Tibial nerve (tissue), 3 donors: Measurements from ENCODE around the gene SLC4A3.

Experiments
- POLR2A ChIP-seq, 2 donors: fragments of 450-650 bp; IDR thresholded peaks; one replicate each; pipeline ENCODE4 v1.6.1; 2017; ENCODE audit warnings: antibody characterized with exemption in 2 of 2, mild to moderate bottlenecking in 2 of 2, moderate library complexity in 2 of 2
- TF ChIP-seq, protein P1 (sequence below), 5 experiments: fragments of 200-600 bp in 3 of 5; fragments of 450-650 bp in 2 of 5; sonication (generic) in 3 of 5; IDR thresholded peaks; one replicate each; pipeline ENCODE4 v1.5.1; 2016 to 2019; ENCODE audit warnings: antibody characterized with exemption in 5 of 5, mild to moderate bottlenecking in 3 of 5, moderate library complexity in 2 of 5

DNA sequence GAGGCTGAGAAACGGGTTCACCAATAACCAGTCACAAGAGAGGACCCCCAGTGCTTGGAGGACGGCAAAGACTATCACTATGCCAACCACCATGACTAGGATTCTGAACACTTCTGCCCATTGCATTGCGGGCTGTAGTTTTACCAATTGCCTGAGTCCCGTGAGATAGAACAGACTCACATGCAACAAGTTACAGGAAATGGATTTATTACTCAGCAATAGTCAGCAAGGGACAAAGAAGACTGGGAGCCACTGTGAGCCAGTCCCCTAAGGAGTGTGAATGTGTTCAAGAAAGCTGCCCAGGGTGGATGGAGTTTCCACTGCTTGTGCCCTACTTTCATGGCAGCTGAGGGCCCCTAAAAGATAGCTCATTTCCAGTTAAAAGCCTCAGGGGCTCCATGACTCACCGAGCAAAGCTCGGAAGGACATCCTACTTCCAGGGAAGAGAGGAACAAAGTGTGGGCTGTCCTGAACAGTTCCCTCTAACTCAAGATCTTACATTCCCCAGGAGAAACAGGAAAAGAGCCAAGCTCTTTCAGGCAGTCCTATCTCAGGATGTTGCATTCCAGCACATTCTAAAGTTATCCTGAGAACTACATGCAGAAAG lies 54.4 kb downstream of the SLC4A3 start:
- TF ChIP-seq, protein P1, sequence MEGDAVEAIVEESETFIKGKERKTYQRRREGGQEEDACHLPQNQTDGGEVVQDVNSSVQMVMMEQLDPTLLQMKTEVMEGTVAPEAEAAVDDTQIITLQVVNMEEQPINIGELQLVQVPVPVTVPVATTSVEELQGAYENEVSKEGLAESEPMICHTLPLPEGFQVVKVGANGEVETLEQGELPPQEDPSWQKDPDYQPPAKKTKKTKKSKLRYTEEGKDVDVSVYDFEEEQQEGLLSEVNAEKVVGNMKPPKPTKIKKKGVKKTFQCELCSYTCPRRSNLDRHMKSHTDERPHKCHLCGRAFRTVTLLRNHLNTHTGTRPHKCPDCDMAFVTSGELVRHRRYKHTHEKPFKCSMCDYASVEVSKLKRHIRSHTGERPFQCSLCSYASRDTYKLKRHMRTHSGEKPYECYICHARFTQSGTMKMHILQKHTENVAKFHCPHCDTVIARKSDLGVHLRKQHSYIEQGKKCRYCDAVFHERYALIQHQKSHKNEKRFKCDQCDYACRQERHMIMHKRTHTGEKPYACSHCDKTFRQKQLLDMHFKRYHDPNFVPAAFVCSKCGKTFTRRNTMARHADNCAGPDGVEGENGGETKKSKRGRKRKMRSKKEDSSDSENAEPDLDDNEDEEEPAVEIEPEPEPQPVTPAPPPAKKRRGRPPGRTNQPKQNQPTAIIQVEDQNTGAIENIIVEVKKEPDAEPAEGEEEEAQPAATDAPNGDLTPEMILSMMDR (IDR thresholded peaks at IDR 0.05) = no peak
- no peak for TF ChIP-seq POLR2A (IDR thresholded peaks at IDR 0.05)
